Measurements from ENCODE around the gene TRIM26. TPM values are rescaled to one million over a fixed set of nuclear protein-coding genes. Genes with fewer than 3 reads are reported as not detected.

The TRIM26 gene
- total RNA-seq, 2 donors from 2014 or later: 20.0 to 27.8 TPM

GRCh38 chr6:30136570-30137286 lies 76.5 kb downstream of the TRIM26 start:
- Histone ChIP-seq H3K36me3 (no peaks in the 10 kb centered on the region), H3K27ac (no peak overlapping the region), H3K4me1 (no peaks in the 10 kb centered on the region), H3K9me3 (no peaks in the 10 kb centered on the region), H3K4me3 (no peak overlapping the region), H3K27me3 (no peaks in the 10 kb centered on the region)
- DNase-seq (ENCODE audit: low spot score): no peak
- TF ChIP-seq, protein P1, sequence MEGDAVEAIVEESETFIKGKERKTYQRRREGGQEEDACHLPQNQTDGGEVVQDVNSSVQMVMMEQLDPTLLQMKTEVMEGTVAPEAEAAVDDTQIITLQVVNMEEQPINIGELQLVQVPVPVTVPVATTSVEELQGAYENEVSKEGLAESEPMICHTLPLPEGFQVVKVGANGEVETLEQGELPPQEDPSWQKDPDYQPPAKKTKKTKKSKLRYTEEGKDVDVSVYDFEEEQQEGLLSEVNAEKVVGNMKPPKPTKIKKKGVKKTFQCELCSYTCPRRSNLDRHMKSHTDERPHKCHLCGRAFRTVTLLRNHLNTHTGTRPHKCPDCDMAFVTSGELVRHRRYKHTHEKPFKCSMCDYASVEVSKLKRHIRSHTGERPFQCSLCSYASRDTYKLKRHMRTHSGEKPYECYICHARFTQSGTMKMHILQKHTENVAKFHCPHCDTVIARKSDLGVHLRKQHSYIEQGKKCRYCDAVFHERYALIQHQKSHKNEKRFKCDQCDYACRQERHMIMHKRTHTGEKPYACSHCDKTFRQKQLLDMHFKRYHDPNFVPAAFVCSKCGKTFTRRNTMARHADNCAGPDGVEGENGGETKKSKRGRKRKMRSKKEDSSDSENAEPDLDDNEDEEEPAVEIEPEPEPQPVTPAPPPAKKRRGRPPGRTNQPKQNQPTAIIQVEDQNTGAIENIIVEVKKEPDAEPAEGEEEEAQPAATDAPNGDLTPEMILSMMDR (IDR thresholded peaks at IDR 0.05): no peak

DNA sequence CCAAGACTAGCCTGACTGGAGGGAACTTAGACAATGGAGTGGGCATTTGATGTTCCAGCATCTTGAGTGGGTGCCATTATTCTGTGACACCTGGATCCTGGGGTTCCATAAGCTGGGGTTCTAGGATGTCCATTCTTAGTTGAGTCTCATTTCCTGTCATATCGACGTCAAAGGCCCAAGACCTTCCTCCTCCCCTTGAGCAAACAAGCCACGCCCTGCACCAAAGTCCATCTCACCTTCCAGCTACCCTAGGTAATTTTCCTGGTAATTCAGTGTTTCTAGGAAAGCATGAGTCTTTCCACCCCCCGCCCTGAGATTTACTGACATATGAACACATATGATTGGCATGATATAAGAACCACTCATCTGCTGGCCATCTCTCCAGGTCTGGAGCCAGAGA lies 77.4 kb downstream of the TRIM26 start, which contains the start of gene TRIM40:
Gene TRIM40 (plus strand): TSS at position 384 of the 400 bp plus-strand sequence. CDS start 897 bp downstream, outside the sequence.
- Histone ChIP-seq H3K36me3 (no peaks in the 10 kb centered on the region), H3K4me3 (no peak within 1 kb of the TSS), H3K4me1 (no peaks in the 10 kb centered on the region), H3K9me3 (no peaks in the 10 kb centered on the region), H3K27me3 (no peaks in the 10 kb centered on the region), H3K27ac (no peak within 1 kb of the TSS)
- no peak for DNase-seq (ENCODE audit: low spot score)
- TF ChIP-seq, protein P1 (IDR thresholded peaks at IDR 0.05): no peak

GRCh38 chr6:30135147-30135546 lies 78.1 kb downstream of the TRIM26 start:
- TF ChIP-seq, protein P1 (IDR thresholded peaks at IDR 0.05): no peak
- Histone ChIP-seq H3K9me3 (no peaks in the 10 kb centered on the region), H3K4me1 (no peaks in the 10 kb centered on the region), H3K36me3 (no peaks in the 10 kb centered on the region), H3K27me3 (peaks cover 3 to 4% of the 10 kb centered on the region in 2 donors), H3K27ac (no peak overlapping the region), H3K4me3 (no peak overlapping the region)
- no peak for DNase-seq (ENCODE audit: low spot score)

Other genes with a start within 250 kb of the TRIM26 start
- 10 to 100 TPM; 16.2 to 23.1 TPM for gene POLR1H, start 152.1 kb downstream of the TRIM26 start, total RNA-seq
- 10 to 100 TPM; 48.2 to 55.7 TPM for gene PPP1R11, start 146.2 kb downstream of the TRIM26 start, total RNA-seq
- gene RNF39, start 137.6 kb downstream of the TRIM26 start, total RNA-seq: 1 to 10 TPM in 1 of 2 donors, under 1 TPM in 1; 0.26 to 1.1 TPM
- gene TRIM31, start 100.3 kb downstream of the TRIM26 start, total RNA-seq: not detected
- gene TRIM40, start 77.3 kb downstream of the TRIM26 start, total RNA-seq: not detected
- not detected for gene TRIM10, start 52.2 kb downstream of the TRIM26 start, total RNA-seq
- gene TRIM15, start 49.9 kb downstream of the TRIM26 start, total RNA-seq: not detected
- 10 to 100 TPM in 1 of 2 donors, 1 to 10 TPM in 1; 9.2 to 12.2 TPM for gene TRIM39, start 113.5 kb upstream of the TRIM26 start, total RNA-seq
- 10 to 100 TPM; 46.6 to 54.1 TPM for gene RPP21, start 131.8 kb upstream of the TRIM26 start, total RNA-seq

Data from right atrium auricular region (tissue), 2 donors.